B cell (primary cell): ENCODE measurements around the gene CAPS.

Experiments used
- EZH2 ChIP-seq: IDR thresholded peaks from 2 replicates; pipeline ENCODE4 v1.6.1; 2012; ENCODE audit warnings: borderline replicate concordance, low read depth, mild to moderate bottlenecking, moderate library complexity, low read length; ENCODE audit not compliant: insufficient read depth, poor library complexity, severe bottlenecking
- TF ChIP-seq, protein P1 (sequence below): fragments of 200-600 bp; IDR thresholded peaks from one replicate; pipeline ENCODE4 v1.8.0; 2022; ENCODE audit warnings: antibody characterized with exemption, mild to moderate bottlenecking

DNA sequence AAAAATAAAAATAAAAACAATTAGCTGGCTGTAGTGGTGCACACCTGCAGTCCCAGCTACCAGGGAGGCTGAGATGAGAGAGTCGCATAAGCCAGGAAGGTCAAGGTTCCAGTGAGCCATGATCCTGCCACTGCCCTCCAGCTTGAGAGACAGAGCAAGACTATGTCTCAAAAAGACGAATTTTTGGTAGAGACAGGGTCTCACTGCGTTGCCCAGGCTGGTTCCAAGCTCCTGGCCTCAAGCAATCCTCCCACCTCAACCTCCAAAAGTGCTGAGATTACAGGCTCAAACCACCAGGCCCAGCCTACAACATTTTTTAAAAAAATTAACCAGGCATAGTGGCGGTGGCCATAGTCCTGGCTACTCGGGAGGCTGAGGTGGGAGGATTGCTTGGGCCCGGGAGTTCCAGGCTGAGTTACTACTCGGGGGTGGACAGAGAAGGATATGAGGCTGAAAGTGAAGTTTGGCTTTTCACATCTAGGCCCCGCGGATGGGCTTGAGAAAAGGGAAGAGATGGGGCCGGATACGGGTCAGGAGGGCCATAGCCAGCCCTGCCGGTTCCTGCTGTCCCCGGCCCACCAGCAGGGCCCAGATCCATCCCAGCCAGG lies 20.7 kb upstream of the CAPS start:
- TF ChIP-seq, protein P1, sequence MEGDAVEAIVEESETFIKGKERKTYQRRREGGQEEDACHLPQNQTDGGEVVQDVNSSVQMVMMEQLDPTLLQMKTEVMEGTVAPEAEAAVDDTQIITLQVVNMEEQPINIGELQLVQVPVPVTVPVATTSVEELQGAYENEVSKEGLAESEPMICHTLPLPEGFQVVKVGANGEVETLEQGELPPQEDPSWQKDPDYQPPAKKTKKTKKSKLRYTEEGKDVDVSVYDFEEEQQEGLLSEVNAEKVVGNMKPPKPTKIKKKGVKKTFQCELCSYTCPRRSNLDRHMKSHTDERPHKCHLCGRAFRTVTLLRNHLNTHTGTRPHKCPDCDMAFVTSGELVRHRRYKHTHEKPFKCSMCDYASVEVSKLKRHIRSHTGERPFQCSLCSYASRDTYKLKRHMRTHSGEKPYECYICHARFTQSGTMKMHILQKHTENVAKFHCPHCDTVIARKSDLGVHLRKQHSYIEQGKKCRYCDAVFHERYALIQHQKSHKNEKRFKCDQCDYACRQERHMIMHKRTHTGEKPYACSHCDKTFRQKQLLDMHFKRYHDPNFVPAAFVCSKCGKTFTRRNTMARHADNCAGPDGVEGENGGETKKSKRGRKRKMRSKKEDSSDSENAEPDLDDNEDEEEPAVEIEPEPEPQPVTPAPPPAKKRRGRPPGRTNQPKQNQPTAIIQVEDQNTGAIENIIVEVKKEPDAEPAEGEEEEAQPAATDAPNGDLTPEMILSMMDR = no peak
- TF ChIP-seq EZH2 = no peak
